ENCODE data around the gene DHRS4. TPM values are rescaled to one million over a fixed set of nuclear protein-coding genes. Genes with fewer than 3 reads are reported as not detected.
"Not testable (repeated sequence)": the region's sequence is repeated elsewhere in the genome, so short reads cannot be mapped to it uniquely, and the experiment has no call there.

The DHRS4 gene
- total RNA-seq, 1 donor from 2014 or later = 18.2 TPM

- intact Hi-C loops (cut with micrococcal nuclease) = no loop called here
- H3K27ac Mint-ChIP-seq = no peak overlapping the region
- H3K4me3 Mint-ChIP-seq = no peak overlapping the region
- no peaks in the 10 kb centered on the region for H3K36me3 Mint-ChIP-seq (ENCODE audit: low read depth)
- no peaks in the 10 kb centered on the region for H3K9me3 Mint-ChIP-seq
- DNase-seq = no peak
- no peaks in the 10 kb centered on the region for H3K4me1 Mint-ChIP-seq
- peaks cover 3% of the 10 kb centered on the region for H3K27me3 Mint-ChIP-seq
Measured at GRCh38 chr14:23932639-23933038, 20.9 kb upstream of the DHRS4 start.

GRCh38 chr14:23933108-23933741 is 20.3 kb upstream of the DHRS4 start:
- H3K4me1 Mint-ChIP-seq = no peaks in the 10 kb centered on the region
- peaks cover 5% of the 10 kb centered on the region for H3K27me3 Mint-ChIP-seq
- H3K27ac Mint-ChIP-seq = no peak overlapping the region
- DNase-seq = no peak
- H3K36me3 Mint-ChIP-seq (ENCODE audit: low read depth) = no peaks in the 10 kb centered on the region
- no peak overlapping the region for H3K4me3 Mint-ChIP-seq
- no peaks in the 10 kb centered on the region for H3K9me3 Mint-ChIP-seq
- intact Hi-C loops (cut with micrococcal nuclease) = no loop called here

- H3K27me3 Mint-ChIP-seq = peaks cover 5% of the 10 kb centered on the region
- intact Hi-C loops (cut with micrococcal nuclease) = no loop called here
- no peaks in the 10 kb centered on the region for H3K36me3 Mint-ChIP-seq (ENCODE audit: low read depth)
- no peaks in the 10 kb centered on the region for H3K9me3 Mint-ChIP-seq
- no peaks in the 10 kb centered on the region for H3K4me1 Mint-ChIP-seq
- DNase-seq = no peak
- no peak overlapping the region for H3K27ac Mint-ChIP-seq
- H3K4me3 Mint-ChIP-seq = no peak overlapping the region
Measured at GRCh38 chr14:23933742-23934128, 19.8 kb upstream of the DHRS4 start.

- H3K27me3 Mint-ChIP-seq = peaks cover 2% of the 10 kb centered on the region
- intact Hi-C loops (cut with micrococcal nuclease) = no loop called here
- H3K36me3 Mint-ChIP-seq (ENCODE audit: low read depth) = no peaks in the 10 kb centered on the region
- H3K27ac Mint-ChIP-seq = no peak overlapping the region
- H3K9me3 Mint-ChIP-seq = no peaks in the 10 kb centered on the region
- no peak overlapping the region for H3K4me3 Mint-ChIP-seq
- no peaks in the 10 kb centered on the region for H3K4me1 Mint-ChIP-seq
- DNase-seq = no peak
Measured at GRCh38 chr14:23935158-23935557, 18.4 kb upstream of the DHRS4 start.

GRCh38 chr14:23936084-23936829 is 17.3 kb upstream of the DHRS4 start:
- Mint-ChIP-seq H3K4me3 (no peak overlapping the region), H3K27ac (no peak overlapping the region), H3K27me3 (peaks cover 2% of the 10 kb centered on the region), H3K4me1 (no peaks in the 10 kb centered on the region), H3K9me3 (no peaks in the 10 kb centered on the region), H3K36me3 (ENCODE audit: low read depth) (peaks cover 4% of the 10 kb centered on the region)
- no peak for DNase-seq
- intact Hi-C loops (cut with micrococcal nuclease) = no loop called here

GRCh38 chr14:23937203-23937602 is 16.4 kb upstream of the DHRS4 start:
- intact Hi-C loops (cut with micrococcal nuclease) = no loop called here
- no peaks in the 10 kb centered on the region for H3K9me3 Mint-ChIP-seq
- DNase-seq = no peak
- H3K27ac Mint-ChIP-seq = no peak overlapping the region
- peaks cover 4% of the 10 kb centered on the region for H3K36me3 Mint-ChIP-seq (ENCODE audit: low read depth)
- no peaks in the 10 kb centered on the region for H3K4me1 Mint-ChIP-seq
- no peak overlapping the region for H3K4me3 Mint-ChIP-seq
- H3K27me3 Mint-ChIP-seq = peaks cover 2% of the 10 kb centered on the region

GRCh38 chr14:23938823-23939222 is 14.7 kb upstream of the DHRS4 start:
- intact Hi-C loops (cut with micrococcal nuclease) = no loop called here
- no peaks in the 10 kb centered on the region for H3K9me3 Mint-ChIP-seq
- no peak overlapping the region for H3K4me3 Mint-ChIP-seq
- H3K27me3 Mint-ChIP-seq = peaks cover 2% of the 10 kb centered on the region
- H3K27ac Mint-ChIP-seq = no peak overlapping the region
- H3K4me1 Mint-ChIP-seq = no peaks in the 10 kb centered on the region
- DNase-seq = no peak
- H3K36me3 Mint-ChIP-seq (ENCODE audit: low read depth) = peaks cover 4% of the 10 kb centered on the region

- Mint-ChIP-seq H3K27me3 (peaks cover 2% of the 10 kb centered on the region), H3K27ac (no peak overlapping the region), H3K4me3 (no peak overlapping the region), H3K9me3 (no peaks in the 10 kb centered on the region), H3K4me1 (no peaks in the 10 kb centered on the region), H3K36me3 (ENCODE audit: low read depth) (peaks cover 4% of the 10 kb centered on the region)
- DNase-seq = peak; percentile 40
- intact Hi-C loops (cut with micrococcal nuclease) = no loop called here
Measured at GRCh38 chr14:23939607-23940326, 13.8 kb upstream of the DHRS4 start.

- peaks cover 2% of the 10 kb centered on the region for H3K4me1 Mint-ChIP-seq
- intact Hi-C loops (cut with micrococcal nuclease) = no loop called here
- H3K9me3 Mint-ChIP-seq = no peaks in the 10 kb centered on the region
- peak; percentile 42 for DNase-seq
- H3K27me3 Mint-ChIP-seq = peaks cover 2% of the 10 kb centered on the region
- H3K27ac Mint-ChIP-seq = no peak overlapping the region
- peaks cover 4% of the 10 kb centered on the region for H3K36me3 Mint-ChIP-seq (ENCODE audit: low read depth)
- H3K4me3 Mint-ChIP-seq = no peak overlapping the region
Measured at GRCh38 chr14:23941230-23941629, 12.3 kb upstream of the DHRS4 start.

- no peak overlapping the region for H3K4me3 Mint-ChIP-seq
- H3K27ac Mint-ChIP-seq = no peak overlapping the region
- H3K27me3 Mint-ChIP-seq = peaks cover 2% of the 10 kb centered on the region
- peaks cover 4% of the 10 kb centered on the region for H3K4me1 Mint-ChIP-seq
- H3K36me3 Mint-ChIP-seq (ENCODE audit: low read depth) = peaks cover 4% of the 10 kb centered on the region
- peak; percentile 11 for DNase-seq
- intact Hi-C loops (cut with micrococcal nuclease) = no loop called here
- no peaks in the 10 kb centered on the region for H3K9me3 Mint-ChIP-seq
Measured at GRCh38 chr14:23941669-23942068, 11.9 kb upstream of the DHRS4 start.

- H3K9me3 Mint-ChIP-seq = no peaks in the 10 kb centered on the region
- intact Hi-C loops (cut with micrococcal nuclease) = no loop called here
- peaks cover 4% of the 10 kb centered on the region for H3K4me1 Mint-ChIP-seq
Measured at GRCh38 chr14:23942587-23942986, 11.0 kb upstream of the DHRS4 start.

GRCh38 chr14:23949069-23949468 is 4.5 kb upstream of the DHRS4 start:
- DNase-seq; H3K36me3 Mint-ChIP-seq (ENCODE audit: low read depth); H3K9me3 Mint-ChIP-seq; H3K4me3 Mint-ChIP-seq; H3K27me3 Mint-ChIP-seq; H3K27ac Mint-ChIP-seq; intact Hi-C loops (cut with micrococcal nuclease): not testable (repeated sequence)
- peaks cover 15% of the 10 kb centered on the region for H3K4me1 Mint-ChIP-seq

More at GRCh38 chr14:23942587-23942986, 11.0 kb upstream of the DHRS4 start:
- peaks cover 2% of the 10 kb centered on the region for H3K27me3 Mint-ChIP-seq
- H3K27ac Mint-ChIP-seq = no peak overlapping the region
- no peak overlapping the region for H3K4me3 Mint-ChIP-seq
- DNase-seq = peak; percentile 43
- peaks cover 4% of the 10 kb centered on the region for H3K36me3 Mint-ChIP-seq (ENCODE audit: low read depth)

GRCh38 chr14:23950411-23951135 is 3.0 kb upstream of the DHRS4 start:
- Mint-ChIP-seq H3K27me3 (no peaks in the 10 kb centered on the region), H3K4me3 (no peak overlapping the region), H3K4me1 (peaks cover 19% of the 10 kb centered on the region), H3K36me3 (ENCODE audit: low read depth) (peaks cover 8% of the 10 kb centered on the region), H3K27ac (no peak overlapping the region), H3K9me3 (peaks cover 9% of the 10 kb centered on the region)
- intact Hi-C loops (cut with micrococcal nuclease) = no loop called here
- peak; percentile 46 for DNase-seq

GRCh38 chr14:23951136-23951466 is 2.5 kb upstream of the DHRS4 start:
- H3K4me1 Mint-ChIP-seq = peaks cover 18% of the 10 kb centered on the region
- H3K36me3 Mint-ChIP-seq (ENCODE audit: low read depth); H3K27me3 Mint-ChIP-seq; DNase-seq; intact Hi-C loops (cut with micrococcal nuclease); H3K9me3 Mint-ChIP-seq; H3K27ac Mint-ChIP-seq; H3K4me3 Mint-ChIP-seq: not testable (repeated sequence)
